Spleen (tissue), 13 donors: ENCODE data around the gene COLEC12. TPM values are rescaled to one million over a fixed set of nuclear protein-coding genes. Genes with fewer than 3 reads are reported as not detected.
A peak's percentile ranks its signal among the peaks of the same experiment; 100 is the strongest.

Experiments
- DNase-seq: peaks from one replicate; pipeline ENCODE4 v3.0.0-alpha.2; 2020
- H3K27ac ChIP-seq, 8 donors: fragments of 200-600 bp; sonication (generic) in 7 of 8; 1 replicate in 4 of 8; 2 replicates in 4 of 8; pipeline versions ENCODE4 v1.5.0 to v1.8.0; 2016 to 2021; ENCODE audit warnings: inconsistent platforms in 4 of 8, mild to moderate bottlenecking in 4 of 8, moderate library complexity in 1 of 8
- H3K27me3 ChIP-seq, 7 donors: fragments of 200-600 bp; sonication (generic) in 6 of 7; replicated peaks in 1 of 7; 1 replicate in 4 of 7; 2 replicates in 3 of 7; pipeline versions ENCODE4 v1.5.0 to v1.8.0; 2016 to 2021; ENCODE audit warnings: inconsistent platforms in 3 of 7, mild to moderate bottlenecking in 1 of 7
- H3K36me3 ChIP-seq, 6 donors: fragments of 200-600 bp; sonication (generic) in 5 of 6; 1 replicate in 4 of 6; 2 replicates in 2 of 6; pipeline versions ENCODE4 v1.5.0 to v1.8.0; 2016 to 2021; ENCODE audit warnings: inconsistent platforms in 2 of 6
- H3K4me1 ChIP-seq, 6 donors: fragments of 200-600 bp; sonication (generic) in 5 of 6; 1 replicate in 3 of 6; 2 replicates in 3 of 6; pipeline versions ENCODE4 v1.5.0 to v1.8.0; 2016 to 2021; ENCODE audit warnings: inconsistent platforms in 3 of 6
- H3K4me3 ChIP-seq, 8 donors: fragments of 200-600 bp; sonication (generic) in 7 of 8; 1 replicate in 4 of 8; 2 replicates in 4 of 8; pipeline versions ENCODE4 v1.5.0 to v1.8.0; 2016 to 2021; ENCODE audit warnings: inconsistent platforms in 4 of 8, mild to moderate bottlenecking in 4 of 8, moderate library complexity in 2 of 8
- H3K9me3 ChIP-seq, 8 donors: fragments of 200-600 bp; sonication (generic) in 7 of 8; 1 replicate in 4 of 8; 2 replicates in 4 of 8; pipeline versions ENCODE4 v1.5.0 to v1.8.0; 2016 to 2021; ENCODE audit warnings: inconsistent platforms in 4 of 8
- CTCF ChIP-seq, 11 experiments: fragments of 200-600 bp in 7 of 11; fragments of 450-650 bp in 4 of 11; sonication (generic) in 4 of 11; IDR thresholded peaks in 8 of 11; conservative IDR thresholded peaks in 3 of 11; 1 replicate in 7 of 11; 2 replicates in 4 of 11; pipeline versions ENCODE4 v1.4.0 to v1.8.0; 2016 to 2021; ENCODE audit warnings: antibody characterized with exemption in 11 of 11, inconsistent platforms in 4 of 11, mild to moderate bottlenecking in 1 of 11
- POLR2A ChIP-seq, 3 donors: fragments of 450-650 bp; IDR thresholded peaks; one replicate each; pipeline ENCODE4 v1.5.1; 2017; ENCODE audit warnings: antibody characterized with exemption in 3 of 3, mild to moderate bottlenecking in 1 of 3
- POLR2AphosphoS5 ChIP-seq, 3 donors: sonication (generic); formaldehyde crosslinking; IDR thresholded peaks; one replicate each; pipeline ENCODE4 v1.5.1; 2017; ENCODE audit warnings: antibody characterized with exemption in 3 of 3
- WGBS, 5 donors: extraction: QIAGEN DNeasy Blood & Tissue Kit in 3 of 5; methylation state at CpG; one replicate each; pipeline versions ENCODE4 v1.1.5 to v1.1.7; 2013 to 2018; 5-methylcytosine and 5-hydroxymethylcytosine counted together
- intact Hi-C: fragments of 100-400 bp; cut with DNase I; formaldehyde crosslinking; loops from one replicate; pipeline ENCODE4 v1.15.0; 2023; ENCODE audit warnings: low total_unique reads
- long read RNA-seq, 2 donors: transcript quantifications; one replicate each; lab custom pipeline, GENCODE V29; 2026
- polyA plus RNA-seq, 3 donors: library from polyadenylated mRNA; stranded (reverse); fragments of 200-250 nt; gene quantifications; one replicate each; pipeline ENCODE4 v1.2.1, GENCODE V29; 2013
- total RNA-seq, 7 donors: library from RNA; depleted of rRNA in 3 of 7; stranded (reverse); fragments of >200 nt in 3 of 7; fragmentation: NEBNext Ultra II Directional in 4 of 7; extraction: Animal tissue kit (Norgen Biotek cat#: 25700) in 4 of 7; gene quantifications; one replicate each; pipeline versions ENCODE4 v1.1.0 to v1.2.1, GENCODE V29; 2016 to 2021
- donor health status: healthy with polysubstance abuse.
- donor health status: DM: no; HTN: no; CAD: no; lungs with moderate emphysema.
- donor health status: DM: no; HTN: no; CAD: no.
- donor health status: Bipolar disorder and iron deficiency.
- donor health status: healthy.
- donor health status: DM: no; HTN: no; CAD: no.
- donor health status: DM: yes; HTN: yes; CAD: no.

Gene COLEC12
- total RNA-seq (1 to 10 TPM in 5 of 7 donors, under 1 TPM in 2; 0.37 to 4.5 (median 1.7) TPM), polyA plus RNA-seq (under 1 TPM; 0.13 to 0.53 (median 0.20) TPM)
- long read RNA-seq, donor 1, full-length matches to known transcripts, result 5 of 18 reads
- long read RNA-seq, donor 1, partial matches to known transcripts, result 13 of 18 reads
- long read RNA-seq, donor 1, other reads (novel, unspliced or antisense), result 0 of 18 reads
- long read RNA-seq, donor 2, full-length matches to known transcripts, result 2 of 9 reads
- long read RNA-seq, donor 2, partial matches to known transcripts, result 7 of 9 reads
- long read RNA-seq, donor 2, other reads (novel, unspliced or antisense), result 0 of 9 reads

- H3K36me3 ChIP-seq, result no peaks in the 10 kb centered on the region
- no peaks in the 10 kb centered on the region for H3K9me3 ChIP-seq
- intact Hi-C loops, result no loop called here
- H3K27ac ChIP-seq, result no peak within 1 kb of the TSS
- WGBS, 5 donors, result 4 to 12% (median 5%) methylated on average over 34 to 75 of the region's 75 CpGs
- H3K27me3 ChIP-seq, result peaks cover 0 to 64% (median 35%) of the 10 kb centered on the region in 7 donors
- DNase-seq, result no peak
- H3K4me3 ChIP-seq, result peak within 1 kb of the TSS in 7 of 8 donors; percentile 13 to 61 (median 34)
- TF ChIP-seq POLR2A (IDR thresholded peaks at IDR 0.05), result no peak
- no peak for TF ChIP-seq POLR2AphosphoS5 (IDR thresholded peaks at IDR 0.05)
- no peak for TF ChIP-seq CTCF (IDR thresholded peaks at IDR 0.05 in 8 of 11, conservative IDR thresholded peaks at IDR 0.05 in 3 of 11)
- peaks cover 6 to 23% (median 16%) of the 10 kb centered on the region in 6 donors for H3K4me1 ChIP-seq
Measured at GRCh38 chr18:500632-501405, at the start of gene COLEC12. Gene COLEC12 (minus strand): TSS chr18:500701. CDS start chr18:500514, 187 bp downstream.

DNA sequence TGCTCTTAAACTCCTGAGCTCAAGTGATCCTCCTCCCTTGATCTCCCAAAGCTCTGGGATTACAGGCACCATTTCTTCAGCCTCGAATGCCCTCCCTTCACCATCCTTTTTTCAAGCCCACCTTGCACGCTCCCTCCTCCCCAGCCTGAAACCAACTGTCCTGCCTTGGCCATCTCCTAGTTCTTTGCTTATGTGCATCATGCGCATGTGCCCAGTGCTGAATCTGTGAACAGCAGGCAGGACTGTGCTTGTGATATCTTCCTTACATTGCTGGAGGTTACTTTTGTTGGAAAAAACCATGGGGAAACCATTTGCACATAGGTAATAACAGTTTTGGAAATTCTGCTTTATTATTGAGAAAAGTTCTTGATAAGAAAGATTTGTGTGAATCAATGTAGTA is 49.5 kb upstream of the COLEC12 start:
- H3K9me3 ChIP-seq, result no peaks in the 10 kb centered on the region
- no peak overlapping the region for H3K4me3 ChIP-seq
- intact Hi-C loops, result no loop called here
- WGBS, 5 donors, result 74 to 98% (median 85%) methylated on average over 3 of the region's 3 CpGs
- no peaks in the 10 kb centered on the region for H3K36me3 ChIP-seq
- H3K27me3 ChIP-seq, result no peaks in the 10 kb centered on the region
- DNase-seq, result no peak
- no peak overlapping the region for H3K27ac ChIP-seq
- TF ChIP-seq POLR2AphosphoS5 (IDR thresholded peaks at IDR 0.05) (no peak), CTCF (IDR thresholded peaks at IDR 0.05 in 8 of 11, conservative IDR thresholded peaks at IDR 0.05 in 3 of 11) (no peak), POLR2A (IDR thresholded peaks at IDR 0.05) (no peak)
- H3K4me1 ChIP-seq, result no peaks in the 10 kb centered on the region

DNA sequence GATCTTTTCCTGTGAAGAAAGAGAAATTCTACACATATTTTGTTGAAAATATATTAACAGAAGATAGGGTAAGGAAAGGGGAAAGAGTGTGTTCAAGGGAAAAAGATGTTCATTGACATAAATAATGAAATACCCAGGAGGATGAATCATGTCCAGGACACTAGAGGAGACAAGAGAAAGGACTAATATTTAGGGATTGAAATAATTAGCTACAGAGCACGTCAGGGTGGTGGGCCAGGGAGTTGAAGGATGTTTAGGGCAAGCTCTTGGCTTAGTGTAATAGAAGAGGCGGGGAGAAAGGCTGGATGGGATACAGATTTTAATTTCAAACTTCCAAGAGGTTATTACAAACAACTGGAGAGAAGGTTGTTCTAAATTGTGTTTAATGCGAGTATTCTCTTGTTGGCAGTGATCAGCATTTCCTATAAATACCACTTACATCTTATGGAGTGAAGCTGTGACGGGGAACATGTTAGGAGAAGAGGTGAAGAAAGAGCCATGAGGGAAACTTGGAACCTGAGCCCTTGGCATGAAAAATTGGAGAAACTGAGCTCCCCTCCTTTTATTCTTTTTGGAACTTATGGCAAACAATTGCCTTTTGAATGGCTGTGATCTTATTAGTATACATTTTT is 43.1 kb upstream of the COLEC12 start:
- DNase-seq, result no peak
- H3K4me3 ChIP-seq, result no peak overlapping the region
- H3K27ac ChIP-seq, result no peak overlapping the region
- TF ChIP-seq POLR2A (IDR thresholded peaks at IDR 0.05) (no peak), POLR2AphosphoS5 (IDR thresholded peaks at IDR 0.05) (no peak), CTCF (IDR thresholded peaks at IDR 0.05 in 8 of 11, conservative IDR thresholded peaks at IDR 0.05 in 3 of 11) (no peak)
- intact Hi-C loops, result no loop called here
- WGBS, 5 donors, result 69 to 87% (median 82%) methylated on average over 4 of the region's 4 CpGs
- no peaks in the 10 kb centered on the region for H3K4me1 ChIP-seq
- no peaks in the 10 kb centered on the region for H3K27me3 ChIP-seq
- H3K9me3 ChIP-seq, result no peaks in the 10 kb centered on the region
- no peaks in the 10 kb centered on the region for H3K36me3 ChIP-seq
